Posterior vena cava (tissue), 2 donors: ENCODE measurements around the gene POLA2. TPM values are rescaled to one million over a fixed set of nuclear protein-coding genes. Genes with fewer than 3 reads are reported as not detected.

Source experiments
- DNase-seq: peaks from one replicate; pipeline ENCODE4 v3.0.0-alpha.2; 2020; ENCODE audit warnings: low spot score
- intact Hi-C, 2 donors: fragments of 100-400 bp; cut with DNase I; formaldehyde crosslinking; loops; one replicate each; pipeline versions ENCODE4 v1.14.1 to v1.14.2; 2022 to 2023
- long read RNA-seq, 2 donors: library from polyadenylated mRNA; unstranded; transcript quantifications; one replicate each; pipeline ENCODE4 v2.0.0, GENCODE V29; 2020 to 2021
- total RNA-seq, 2 donors: library from RNA; stranded (reverse); fragmentation: NEBNext Ultra II Directional; extraction: Animal tissue kit (Norgen Biotek cat#: 25700); gene quantifications; one replicate each; pipeline ENCODE4 v1.2.1, GENCODE V29; 2021
- donor health status: DM: yes; HTN: yes; CAD: no.
- donor health status: DM: yes; HTN: yes; CAD: no.

Gene POLA2, protein sequence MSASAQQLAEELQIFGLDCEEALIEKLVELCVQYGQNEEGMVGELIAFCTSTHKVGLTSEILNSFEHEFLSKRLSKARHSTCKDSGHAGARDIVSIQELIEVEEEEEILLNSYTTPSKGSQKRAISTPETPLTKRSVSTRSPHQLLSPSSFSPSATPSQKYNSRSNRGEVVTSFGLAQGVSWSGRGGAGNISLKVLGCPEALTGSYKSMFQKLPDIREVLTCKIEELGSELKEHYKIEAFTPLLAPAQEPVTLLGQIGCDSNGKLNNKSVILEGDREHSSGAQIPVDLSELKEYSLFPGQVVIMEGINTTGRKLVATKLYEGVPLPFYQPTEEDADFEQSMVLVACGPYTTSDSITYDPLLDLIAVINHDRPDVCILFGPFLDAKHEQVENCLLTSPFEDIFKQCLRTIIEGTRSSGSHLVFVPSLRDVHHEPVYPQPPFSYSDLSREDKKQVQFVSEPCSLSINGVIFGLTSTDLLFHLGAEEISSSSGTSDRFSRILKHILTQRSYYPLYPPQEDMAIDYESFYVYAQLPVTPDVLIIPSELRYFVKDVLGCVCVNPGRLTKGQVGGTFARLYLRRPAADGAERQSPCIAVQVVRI
- total RNA-seq = 1 to 10 TPM; 6.0 to 6.1 TPM
- long read RNA-seq, donor 1, partial matches to known transcripts = 1 of 1 reads
- long read RNA-seq, donor 1, other reads (novel, unspliced or antisense) = 0 of 1 reads
- long read RNA-seq, donor 2, transcript POLA2-201 (18 exons, 3,744 nt) = major isoform, 5 of 6 reads
- long read RNA-seq, donor 2, partial matches to known transcripts = 1 of 6 reads
- long read RNA-seq, donor 2, other reads (novel, unspliced or antisense) = 0 of 6 reads

DNA sequence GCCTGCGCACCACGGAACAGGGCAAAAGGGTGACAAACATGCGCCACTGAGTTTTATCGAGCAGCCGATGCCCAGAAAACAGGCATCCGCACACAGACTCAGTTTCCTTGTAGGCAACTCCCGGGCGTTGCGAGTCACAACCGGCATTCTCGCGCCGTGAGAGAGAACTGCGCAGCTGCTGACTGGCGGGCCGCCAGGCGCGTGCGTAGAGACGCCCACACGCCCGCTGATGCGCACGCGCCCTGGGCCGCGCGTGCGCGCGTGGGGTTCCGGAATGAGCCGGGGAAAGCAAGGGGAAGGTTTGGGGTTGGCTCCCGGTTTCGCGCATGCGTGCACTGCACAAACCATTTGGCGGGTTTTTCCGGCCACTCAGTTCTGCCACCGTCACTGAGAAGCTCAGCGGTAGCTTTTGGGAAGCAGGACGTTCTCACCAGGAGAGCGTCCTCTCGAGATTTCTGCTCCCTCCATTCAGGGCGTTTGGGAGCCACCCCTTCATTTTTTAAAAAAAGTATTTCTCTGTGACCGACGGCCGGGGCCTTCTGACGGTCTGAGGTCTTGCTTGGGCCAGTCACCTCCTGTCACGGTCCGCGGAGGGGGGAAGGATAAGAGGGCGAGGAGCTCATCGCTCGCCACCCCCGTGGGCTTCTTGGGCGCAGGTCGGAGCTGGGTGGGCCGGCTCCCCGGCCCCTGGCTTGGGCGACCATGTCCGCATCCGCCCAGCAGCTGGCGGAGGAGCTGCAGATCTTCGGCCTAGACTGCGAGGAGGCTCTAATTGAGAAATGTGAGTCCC is at the start of gene POLA2:
Gene POLA2, plus strand, starts transcription at position 372 of the 790 bp plus-strand sequence. Its CDS starts 331 bp downstream, at position 703.
- DNase-seq = peak; percentile 99
- intact Hi-C loops = no loop called here

DNA sequence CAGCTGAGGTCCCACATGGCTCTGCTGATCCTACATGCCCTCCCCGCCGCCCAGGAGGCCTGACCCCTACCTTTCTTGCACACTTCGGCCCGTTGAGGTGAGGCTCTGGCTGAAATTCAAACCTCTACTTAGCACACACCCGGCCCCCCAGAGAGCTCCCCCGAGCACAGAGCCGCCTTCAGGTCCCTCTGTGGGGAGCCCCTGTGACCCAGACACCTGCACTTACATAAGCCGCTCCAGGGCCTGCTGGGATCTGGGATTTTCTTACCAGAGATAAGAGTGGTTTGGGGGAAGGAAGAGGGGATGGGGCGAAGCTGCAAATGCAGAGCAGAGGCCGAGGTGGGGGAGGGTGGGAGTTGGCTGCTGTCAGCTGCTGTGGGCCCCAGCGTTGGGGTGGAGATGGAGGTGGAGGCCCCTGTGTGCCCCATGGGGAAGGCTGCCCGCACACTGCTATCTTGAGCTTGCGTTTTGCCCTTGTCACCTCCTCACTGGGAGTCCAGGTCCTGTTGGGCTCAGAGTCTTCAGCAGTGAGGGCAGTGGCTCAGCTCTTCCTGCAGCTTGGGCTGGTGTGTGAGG is 49.4 kb upstream of the POLA2 start:
- DNase-seq = peak; percentile 78
- intact Hi-C loops = no loop called here

DNA sequence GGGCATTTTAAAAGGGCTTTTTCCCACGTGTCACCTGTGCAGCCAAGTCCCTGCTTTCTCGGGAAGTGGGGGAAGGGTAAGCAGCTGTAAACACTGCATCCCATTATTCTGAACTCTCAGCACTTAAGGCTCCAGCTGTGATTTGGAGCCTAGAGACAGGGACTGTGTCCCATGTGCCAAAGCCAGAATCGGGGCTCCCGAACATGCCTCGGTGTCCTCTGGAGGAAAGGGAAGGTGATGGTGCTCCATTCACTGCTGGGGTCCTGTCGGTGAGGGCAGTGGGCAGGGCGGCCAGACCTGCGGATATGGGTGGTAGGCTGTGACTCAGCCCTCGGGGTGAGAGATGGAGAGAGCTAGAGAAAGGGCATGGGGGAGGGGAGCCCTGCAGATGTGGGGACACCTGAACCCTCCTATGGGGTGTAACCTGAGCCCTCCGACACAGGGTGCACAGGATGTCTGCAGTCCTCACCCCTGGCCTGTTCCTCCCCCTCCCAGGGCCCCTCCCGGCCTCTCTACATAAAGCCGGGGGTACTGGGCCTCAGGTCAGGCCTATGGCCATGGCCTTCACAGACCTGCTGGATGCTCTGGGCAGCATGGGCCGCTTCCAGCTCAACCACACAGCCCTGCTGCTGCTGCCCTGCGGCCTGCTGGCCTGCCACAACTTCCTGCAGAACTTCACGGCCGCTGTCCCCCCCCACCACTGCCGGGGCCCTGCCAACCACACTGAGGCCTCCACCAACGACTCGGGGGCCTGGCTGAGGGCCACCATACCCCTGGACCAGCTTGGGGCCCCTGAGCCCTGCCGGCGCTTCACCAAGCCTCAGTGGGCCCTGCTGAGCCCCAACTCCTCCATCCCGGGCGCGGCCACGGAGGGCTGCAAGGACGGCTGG is 48.2 kb upstream of the POLA2 start:
- intact Hi-C loops = no loop called here
- DNase-seq = peak; percentile 80

DNA sequence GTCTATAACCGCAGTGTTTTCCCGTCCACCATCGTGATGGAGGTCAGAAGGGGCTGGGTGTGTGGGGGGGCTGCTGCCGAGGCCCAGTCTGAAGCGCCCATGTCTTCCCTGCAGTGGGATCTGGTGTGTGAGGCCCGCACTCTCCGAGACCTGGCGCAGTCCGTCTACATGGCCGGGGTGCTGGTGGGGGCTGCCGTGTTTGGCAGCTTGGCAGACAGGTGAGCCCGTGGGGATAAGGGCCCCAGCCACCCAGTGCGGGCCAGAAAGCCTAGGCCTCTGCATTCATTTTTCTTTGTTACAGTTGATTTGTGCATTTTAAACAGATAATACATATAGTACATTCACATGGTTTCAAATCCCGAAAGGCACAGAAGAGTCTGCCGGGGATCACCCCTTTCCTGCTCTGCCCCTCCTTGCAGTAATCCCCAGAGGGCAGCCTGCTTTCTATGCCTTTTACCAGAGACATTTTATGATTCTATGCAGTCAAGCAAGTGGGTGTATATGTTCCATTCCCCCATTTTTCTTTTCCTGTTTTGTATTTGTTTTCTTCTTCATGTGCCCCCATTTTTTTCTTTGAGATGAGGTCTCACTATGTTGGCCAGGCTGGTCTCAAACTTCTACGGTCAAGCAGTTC is 47.4 kb upstream of the POLA2 start:
- no peak for DNase-seq
- intact Hi-C loops = no loop called here

DNA sequence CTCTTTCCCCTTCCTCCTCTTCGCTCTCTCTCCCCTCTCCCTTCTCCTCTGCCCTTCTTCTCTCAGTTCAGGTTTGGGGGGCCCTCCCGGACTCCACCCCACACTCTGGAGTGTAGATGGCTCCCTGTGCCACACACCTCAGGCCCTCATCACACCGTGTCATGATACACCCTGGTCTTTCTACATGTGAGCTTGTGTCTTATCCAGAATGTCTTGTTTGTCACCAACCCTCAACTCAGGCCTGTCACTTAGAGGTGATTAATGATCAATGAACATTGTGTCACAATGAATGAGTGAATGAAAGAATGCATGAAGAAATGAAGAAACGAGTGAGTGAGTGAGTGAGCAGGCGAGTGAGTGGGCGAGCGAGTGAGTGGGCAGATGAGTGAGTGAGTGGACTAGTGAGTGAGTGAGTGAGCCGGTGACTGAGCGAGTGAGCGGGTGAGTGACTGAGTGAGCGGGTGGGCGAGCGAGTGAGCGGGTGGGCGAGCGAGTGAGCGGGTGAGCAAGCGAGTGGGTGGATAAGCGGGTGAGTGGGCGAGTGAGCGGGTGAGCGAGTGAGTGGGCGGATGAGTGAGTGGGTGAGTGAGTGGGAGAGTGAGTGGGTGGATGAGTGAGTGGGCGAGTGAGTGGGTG is 46.2 kb upstream of the POLA2 start:
- peak; percentile 74 for DNase-seq
- intact Hi-C loops = no loop called here

DNA sequence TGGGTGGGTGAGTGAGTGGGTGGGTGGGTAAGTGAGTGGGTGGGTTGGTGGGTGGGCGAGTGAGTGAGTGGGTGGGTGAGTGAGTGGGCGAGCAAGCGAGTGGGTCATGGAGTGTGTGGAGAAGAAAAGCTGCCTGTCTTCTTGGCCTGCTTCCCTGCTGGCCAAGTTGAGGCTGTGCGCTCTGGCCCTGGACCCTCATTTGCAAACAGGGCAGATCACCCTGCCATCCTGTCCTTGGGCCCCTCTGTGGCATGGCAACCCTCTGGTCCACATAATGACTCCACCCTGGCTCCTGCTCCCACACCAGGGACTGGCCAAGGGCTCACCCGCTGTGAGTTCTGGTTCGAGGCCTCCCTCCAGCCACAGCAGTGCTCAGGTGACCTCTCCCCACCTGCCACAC is 44.9 kb upstream of the POLA2 start:
- intact Hi-C loops = no loop called here
- DNase-seq = peak; percentile 42

DNA sequence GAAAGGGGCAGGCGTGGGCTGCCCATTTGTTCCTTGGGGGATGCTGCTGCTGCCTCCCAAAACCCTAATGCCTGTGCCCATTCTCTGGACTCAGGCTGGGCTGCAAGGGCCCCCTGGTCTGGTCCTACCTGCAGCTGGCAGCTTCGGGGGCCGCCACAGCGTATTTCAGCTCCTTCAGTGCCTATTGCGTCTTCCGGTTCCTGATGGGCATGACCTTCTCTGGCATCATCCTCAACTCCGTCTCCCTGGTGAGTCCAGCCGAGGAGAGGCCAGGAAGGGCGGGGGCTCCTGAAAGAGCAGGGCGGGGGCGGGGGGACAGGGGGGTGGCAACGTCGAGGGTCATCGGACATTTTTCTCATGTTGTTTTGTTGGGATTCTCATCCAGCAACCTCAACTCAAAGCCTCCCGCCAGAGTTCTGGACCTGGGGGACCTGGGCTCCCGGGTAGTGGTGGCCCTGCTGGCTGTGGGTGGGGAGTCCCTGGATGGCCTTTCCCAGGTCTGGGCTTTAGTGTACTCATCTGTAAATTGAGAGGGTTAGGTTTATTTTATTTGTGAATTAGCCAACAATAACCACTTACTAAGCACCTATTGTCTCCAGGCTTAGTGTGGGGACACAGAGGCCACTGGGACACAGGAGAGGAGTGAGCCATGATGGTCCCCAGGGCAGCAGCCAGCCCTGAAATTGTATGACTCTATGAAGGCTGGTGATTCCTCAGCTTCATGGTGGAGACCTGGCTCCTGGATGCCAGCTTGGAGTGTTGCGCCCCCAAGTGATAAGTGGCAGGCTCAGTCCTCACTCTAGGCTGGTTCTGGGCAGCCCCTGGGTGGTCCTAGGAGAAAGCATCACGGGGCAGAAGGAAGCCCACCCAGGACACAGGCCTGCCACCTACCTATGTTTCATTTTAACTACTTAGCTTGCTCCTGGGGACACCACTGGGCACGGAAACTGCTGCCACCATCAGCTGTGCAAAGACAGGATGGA is 44.0 kb upstream of the POLA2 start:
- intact Hi-C loops = no loop called here
- DNase-seq = peak; percentile 59

DNA sequence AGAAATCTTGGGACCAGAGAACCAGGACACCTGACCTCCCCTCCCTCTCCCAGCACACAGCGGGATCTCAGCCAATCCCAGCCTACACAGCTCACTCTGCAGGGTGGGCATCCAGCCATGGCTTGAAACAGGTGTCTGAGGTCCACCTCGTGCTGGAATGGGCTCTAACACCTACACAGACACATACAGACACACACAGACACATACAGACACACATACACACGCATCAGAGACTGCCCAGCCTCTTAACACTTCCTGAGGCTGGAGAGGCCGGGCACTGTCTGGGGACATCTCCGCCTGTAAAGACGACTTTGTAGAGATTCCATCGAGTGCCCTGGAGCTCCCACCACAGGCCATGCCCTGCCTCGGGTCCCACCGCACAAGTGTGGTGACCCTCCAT is 43.3 kb upstream of the POLA2 start:
- DNase-seq = peak; percentile 67
- intact Hi-C loops = no loop called here

DNA sequence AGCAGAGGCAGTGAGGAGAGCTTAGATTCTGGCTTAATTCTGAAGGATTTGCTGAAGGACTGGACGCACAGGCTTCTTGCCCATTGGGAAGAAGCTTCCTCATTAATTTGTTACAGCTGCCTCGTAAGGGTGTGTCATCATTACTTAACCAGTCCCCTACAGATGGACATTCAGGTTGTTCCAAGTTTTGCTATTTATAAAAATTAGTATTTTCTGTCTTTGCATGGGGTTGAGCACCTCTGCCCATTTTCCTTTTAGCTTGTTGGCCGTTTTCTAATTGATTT is 41.9 kb upstream of the POLA2 start:
- DNase-seq = no peak
- intact Hi-C loops = no loop called here

DNA sequence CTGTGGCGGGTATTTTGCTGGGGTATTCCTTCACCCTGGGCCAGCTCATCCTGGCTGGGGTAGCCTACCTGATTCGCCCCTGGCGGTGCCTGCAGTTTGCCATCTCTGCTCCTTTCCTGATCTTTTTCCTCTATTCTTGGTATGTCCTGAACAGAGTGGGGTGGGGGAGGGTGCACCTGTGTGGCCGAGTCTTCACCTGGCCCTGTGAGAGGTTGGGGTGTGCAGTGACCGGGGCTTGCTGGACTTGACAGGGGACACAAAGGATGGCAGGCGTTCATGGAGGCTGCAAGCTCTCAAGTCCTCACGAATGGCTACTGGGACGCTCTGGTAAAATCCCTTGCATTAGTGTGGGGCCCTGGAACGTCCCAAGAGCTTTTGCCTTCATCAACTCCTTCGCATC is 40.7 kb upstream of the POLA2 start:
- intact Hi-C loops = no loop called here
- peak; percentile 51 for DNase-seq

DNA sequence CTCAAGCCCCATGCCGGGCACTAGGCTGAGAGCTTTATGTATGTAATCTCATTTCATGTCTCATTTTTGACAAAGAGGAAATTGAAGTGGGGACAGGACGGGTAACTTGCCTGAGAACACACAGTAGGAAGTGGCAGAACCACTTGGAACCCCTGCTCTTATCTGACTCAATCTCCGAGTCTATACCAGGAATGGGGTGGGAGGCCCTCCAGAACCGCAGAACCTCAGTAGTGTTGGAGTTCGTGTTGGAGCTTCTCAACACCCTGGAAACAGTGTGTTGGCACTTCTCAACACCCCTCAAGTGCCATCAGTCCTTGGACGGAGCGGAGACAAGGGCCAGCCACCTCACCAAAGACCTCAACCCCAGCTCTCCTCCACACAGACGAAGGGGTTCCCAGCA is 38.8 kb upstream of the POLA2 start:
- no peak for DNase-seq
- intact Hi-C loops = no loop called here

DNA sequence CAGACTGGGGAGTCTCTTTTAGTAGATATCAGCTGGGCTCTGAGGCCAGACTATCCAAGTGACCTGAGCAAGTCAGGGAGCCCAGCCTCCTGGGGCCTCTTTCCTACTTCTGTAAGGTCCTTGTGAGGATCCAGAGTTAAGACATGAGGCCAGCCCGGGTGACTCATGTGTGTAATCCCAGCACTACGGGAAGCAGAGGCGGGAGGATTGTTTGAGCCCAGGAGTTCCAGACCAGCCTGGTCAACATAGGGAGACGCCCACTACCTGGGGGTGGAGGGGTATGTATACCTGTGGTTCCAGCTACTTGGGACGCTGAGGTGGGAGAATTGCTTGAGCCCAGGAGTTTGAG is 36.9 kb upstream of the POLA2 start:
- intact Hi-C loops = no loop called here
- no peak for DNase-seq

DNA sequence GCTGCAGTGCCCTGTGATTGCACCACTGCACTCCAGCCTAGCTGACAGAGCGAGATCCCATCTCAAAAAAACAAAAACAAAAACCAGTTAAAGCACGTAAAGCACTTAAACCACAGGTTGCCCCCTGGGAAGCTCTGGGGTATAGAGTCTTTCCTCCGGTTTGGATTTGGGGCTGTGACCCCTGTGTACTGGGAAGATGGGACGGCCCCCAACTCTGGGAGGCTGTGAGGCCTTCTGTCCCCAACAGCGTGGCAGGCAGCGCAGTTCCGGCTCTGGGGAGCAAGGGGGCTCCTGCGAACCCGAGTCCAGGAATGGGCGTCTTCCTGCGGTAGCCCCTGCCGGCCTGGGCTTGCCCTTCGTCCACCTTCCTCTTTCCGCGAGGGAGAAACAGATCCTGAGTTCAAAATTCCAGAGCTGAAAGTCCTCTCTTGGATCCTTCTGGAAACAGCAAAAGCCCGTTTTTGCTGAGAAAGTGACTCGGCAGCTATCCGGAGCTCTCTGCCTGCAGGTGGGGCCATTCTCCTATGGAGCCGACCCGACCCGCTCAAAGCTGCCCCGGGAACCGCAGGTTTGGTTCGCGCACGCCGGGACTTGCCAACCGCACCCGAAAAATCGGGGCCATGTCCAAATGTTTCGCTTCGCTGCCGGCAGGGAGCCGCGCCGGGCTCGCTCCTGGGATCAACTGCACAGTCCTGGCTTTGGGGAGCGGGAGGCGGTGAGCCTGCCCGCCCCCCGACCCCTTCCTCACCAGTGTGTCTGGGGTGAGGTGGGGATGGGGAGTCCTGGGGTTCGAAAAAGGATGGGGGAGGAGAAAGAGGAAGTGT is 36.3 kb upstream of the POLA2 start:
- peak; percentile 90 for DNase-seq

DNA sequence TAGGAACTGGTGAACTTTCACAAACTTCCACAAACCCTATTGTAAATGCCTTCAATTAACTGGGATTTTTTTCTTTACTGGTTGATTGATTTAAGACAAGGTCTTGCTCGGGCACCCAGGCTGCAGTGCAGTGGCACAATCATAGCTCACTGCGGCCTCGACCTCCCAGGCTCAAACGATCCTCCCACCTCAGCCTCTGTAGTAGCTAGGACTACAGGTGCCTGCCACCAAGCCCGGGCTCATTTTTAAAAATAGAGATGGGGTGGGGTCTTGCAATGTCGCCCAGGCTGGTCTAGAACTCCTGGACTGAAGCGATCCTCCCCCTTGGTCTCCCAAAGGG is 35.7 kb upstream of the POLA2 start:
- DNase-seq = no peak
- intact Hi-C loops = no loop called here

More for the DNA sequence above, 36.3 kb upstream of the POLA2 start:
- intact Hi-C loops = no loop called here

DNA sequence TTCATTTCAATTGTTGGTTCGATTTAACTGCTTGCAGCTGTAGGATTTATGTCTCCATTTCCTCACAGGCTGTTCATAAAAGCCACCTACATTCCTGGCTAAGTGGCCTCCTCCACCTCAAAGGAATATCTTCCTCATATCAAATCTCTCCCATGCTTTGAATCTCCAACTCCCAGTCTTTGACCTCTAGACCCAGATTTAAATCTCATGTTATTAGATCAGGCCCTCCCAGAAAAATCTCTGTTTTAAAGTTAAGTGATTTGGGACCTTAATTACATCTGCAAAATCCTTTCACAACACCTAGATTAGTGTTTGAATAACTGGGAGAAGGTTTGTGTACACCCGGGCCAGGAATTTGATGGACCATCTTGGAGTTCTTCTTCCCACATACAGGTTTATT is 33.9 kb upstream of the POLA2 start:
- no peak for DNase-seq
- intact Hi-C loops = no loop called here
